Activated gamma-delta T cell (primary cell): ENCODE measurements around the gene SKI.
"Not testable (repeated sequence)": the region's sequence is repeated elsewhere in the genome, so short reads cannot be mapped to it uniquely, and the experiment has no call there.

Source experiments
- DNase-seq: peaks from one replicate; lab custom pipeline; 2025; lab: John Stamatoyannopoulos, UW

Gene SKI

DNA sequence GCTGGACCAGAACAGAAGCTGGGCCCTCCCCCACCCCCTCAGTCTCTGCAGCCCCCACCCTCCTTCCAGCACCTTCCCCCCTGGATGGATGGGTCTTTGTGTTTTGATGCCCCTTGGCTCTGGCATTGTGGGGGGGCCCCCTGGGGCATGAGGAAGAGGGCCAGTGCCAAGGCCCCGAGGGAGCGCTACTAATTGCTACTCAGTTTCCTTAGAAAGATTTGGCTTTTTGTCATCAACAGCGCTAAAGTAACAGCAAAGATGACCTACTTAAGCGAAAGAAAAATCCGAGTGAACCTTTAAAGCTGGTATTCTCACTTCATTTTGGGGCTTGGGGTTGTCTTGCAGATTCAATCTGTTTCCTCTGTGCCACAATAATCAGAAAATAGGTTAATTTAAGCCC, 63.5 kb downstream of the SKI start:
- DNase-seq: no peak

DNA sequence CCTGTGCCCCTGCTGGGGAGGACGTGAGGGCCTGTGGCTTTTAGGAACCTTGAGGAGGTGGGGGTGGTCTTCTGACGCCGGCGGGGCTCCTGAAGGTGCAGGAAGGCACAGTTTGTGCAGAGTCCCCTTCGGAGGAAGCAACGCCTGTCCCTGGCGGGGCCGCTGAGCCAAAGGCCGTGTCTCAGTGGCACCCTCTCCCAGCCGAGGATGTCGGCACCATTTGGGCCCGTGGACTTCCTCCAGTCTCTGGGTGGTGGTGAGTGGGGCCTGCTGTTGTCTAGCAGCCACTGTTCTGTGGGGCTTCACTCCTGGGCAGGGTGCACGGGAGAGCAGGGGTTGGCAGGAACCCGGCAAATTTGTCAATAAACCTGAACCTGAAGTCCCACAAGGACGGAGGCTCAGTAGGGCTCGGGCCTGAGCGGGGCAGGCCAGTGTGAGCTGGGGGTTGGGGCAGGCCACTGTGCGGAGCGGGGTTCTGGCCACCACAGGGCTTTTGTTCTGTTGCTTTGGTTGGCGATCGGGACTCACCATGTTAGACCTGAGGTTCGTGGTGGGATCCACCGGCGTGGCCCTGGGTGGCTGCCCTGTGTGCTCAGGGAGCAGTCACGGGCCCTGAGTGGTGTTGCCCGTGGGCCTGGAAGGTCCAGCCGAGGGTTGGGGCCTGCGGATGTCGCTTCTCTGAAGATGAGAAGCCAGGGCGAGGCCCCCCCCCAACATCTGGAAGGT, 64.8 kb downstream of the SKI start:
- no peak for DNase-seq

DNA sequence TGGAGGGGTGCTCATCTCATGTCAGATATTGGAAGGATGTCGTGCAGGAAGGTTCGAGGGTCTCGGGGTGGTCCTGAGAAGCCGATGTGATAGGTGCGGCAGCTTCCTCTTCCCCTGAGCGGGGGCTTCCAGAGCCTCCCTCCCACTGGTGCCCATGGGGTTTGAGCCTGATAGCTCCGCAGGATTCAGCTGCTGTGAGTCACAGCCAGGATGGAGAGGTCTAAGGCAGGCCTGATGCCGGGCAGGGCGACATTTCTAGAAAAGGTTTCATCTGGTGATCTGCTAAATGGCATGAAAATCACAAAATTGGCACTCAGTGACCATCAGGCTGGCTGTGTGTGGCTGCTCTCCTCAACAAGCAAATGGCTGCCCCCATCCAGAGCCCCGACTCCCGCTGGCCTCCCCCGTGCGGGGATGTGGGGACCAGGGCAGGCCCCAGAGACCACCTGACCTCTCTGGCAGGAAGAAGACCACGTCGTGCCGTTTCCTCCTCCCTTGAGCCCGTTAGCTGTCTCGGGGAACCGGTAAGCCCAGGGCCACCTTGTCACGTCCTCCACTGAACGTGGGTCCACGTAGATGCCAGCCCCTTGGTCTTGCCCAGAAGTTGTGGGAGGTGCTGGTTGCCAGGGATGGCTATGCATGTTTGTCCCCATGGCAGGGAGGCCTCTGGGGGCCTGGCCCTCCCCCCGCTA, 66.1 kb downstream of the SKI start:
- no peak for DNase-seq

DNA sequence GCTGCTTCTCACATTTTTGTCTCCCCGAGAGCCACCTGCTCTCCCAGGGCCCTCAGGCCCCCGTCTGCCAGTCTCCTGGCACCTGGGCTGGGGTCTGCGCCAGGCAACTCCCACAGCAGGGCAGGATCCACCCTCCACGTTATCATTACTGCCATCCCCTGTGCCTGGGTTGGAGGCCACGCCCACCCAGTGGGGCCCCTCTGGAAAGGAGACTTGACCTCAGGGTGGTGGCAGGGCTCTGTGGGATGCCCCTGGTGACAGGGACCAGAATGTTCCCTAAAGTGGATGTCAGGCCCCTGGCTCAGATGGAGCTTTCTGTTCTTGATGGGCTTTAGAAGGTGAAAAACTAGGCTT, 66.6 kb downstream of the SKI start:
- DNase-seq: no peak

DNA sequence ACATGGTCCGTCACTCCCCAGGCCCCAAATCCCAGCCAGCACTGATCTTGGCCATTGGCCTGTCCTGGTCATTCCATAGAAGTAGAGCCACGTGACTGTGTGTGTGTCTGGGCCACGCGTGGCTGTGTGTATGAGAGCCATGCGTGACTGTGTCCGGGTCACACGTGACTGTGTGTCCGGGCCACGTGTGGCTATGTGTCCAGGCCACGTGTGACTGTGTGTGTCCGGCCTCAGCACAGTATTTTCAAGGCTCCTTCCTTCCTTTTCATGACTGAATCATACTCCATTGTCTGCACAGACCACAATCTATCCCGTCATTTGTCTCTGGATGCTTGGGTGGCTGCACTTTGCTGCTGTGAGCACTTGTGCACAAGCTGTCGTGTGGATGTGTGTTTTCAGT, 67.4 kb downstream of the SKI start:
- DNase-seq: no peak

DNA sequence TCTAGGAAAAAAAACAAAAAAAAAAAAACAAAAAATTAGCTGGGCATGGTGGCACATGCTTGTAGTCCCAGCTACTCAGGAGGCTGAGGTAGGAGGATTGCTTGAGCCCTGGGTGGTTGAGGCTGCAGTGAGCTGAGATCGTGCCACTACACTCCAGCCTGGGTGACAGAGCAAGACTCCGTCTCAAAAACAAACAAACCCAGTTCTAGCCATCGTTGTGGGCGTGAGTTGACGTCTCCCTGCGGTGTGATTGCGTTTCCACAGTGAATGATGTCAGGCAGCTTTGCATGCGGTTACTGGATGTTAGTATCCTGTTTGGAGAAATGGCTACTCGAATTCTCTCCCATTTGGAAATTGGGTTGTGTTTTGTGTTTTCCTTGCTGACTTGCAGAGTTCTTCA, 68.1 kb downstream of the SKI start:
- DNase-seq: not testable (repeated sequence)

DNA sequence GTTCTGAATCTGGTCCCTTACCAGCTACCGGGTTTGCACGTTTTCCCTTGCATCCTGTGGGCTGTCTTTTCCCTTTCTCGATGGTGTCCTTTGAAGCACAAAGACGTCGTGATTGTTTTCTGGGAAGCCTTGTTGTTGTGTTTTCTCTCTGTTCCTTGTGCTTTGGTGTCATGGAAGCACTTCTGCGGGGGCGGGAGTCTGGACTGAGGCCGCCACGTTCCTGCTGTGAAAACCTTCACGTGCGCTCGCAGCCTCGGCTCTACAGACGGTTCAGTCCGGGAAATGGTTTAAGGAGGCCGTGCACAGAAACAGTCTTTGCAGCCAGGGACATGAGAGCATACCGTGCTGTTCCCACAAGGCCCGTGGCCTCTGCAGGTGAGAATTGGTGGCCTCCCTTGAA, 68.5 kb downstream of the SKI start:
- no peak for DNase-seq

DNA sequence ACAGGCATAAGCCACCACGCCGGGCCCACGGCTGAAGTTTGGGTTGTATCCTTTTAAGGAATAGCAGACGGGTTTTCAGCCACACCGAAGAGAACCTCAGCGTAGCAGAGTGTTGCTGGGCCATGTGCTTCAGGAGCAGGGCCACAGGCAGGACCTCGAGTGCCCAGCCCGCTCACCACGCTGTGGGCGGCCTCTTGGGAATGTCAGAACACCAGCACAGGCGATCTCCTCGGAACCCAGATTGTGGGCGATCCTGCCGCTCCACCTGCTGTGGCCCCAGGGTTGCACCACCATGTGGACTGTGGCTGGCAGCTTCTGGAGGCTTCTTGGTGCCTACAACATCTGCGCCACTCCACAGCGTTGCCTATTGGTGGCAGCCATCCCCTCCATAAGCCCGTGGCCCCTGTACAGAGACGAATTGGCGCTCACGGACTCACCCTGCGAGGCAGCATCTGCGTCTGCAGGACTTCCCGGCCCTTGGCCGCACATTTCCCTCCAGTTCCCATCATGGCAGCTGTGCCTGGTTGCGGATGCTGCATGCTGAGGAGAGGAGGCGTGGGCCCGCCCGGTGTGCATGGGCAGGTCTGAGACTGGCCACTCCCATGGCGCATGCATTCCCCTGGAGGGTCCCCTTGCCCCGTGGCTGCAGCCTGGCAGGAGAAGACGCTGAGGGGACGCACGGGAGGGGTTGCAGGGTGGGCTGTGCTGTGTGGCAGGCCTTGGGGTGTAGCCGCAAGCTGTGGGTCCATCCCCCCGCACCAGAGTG, 69.3 kb downstream of the SKI start:
- no peak for DNase-seq

DNA sequence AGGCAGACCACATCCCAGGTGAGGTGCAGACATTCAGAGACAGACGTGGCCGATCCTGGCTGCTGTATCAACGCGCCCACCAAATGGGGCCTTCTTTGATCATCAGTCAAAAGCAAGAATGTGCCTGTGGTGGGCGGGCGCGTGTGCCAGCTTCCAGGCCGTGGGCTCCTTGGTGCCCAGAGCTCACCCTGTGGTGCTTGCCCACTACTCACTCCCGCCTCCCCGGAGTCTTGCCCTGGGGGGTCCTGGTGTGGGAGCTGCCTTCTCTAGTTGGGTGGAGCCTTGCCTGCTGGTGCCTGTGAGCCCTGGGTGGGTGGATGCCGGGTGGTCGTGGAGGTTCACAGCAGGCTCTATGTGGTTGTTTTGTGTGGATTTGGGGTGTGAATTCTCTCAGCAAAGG, 70.6 kb downstream of the SKI start:
- DNase-seq: no peak

DNA sequence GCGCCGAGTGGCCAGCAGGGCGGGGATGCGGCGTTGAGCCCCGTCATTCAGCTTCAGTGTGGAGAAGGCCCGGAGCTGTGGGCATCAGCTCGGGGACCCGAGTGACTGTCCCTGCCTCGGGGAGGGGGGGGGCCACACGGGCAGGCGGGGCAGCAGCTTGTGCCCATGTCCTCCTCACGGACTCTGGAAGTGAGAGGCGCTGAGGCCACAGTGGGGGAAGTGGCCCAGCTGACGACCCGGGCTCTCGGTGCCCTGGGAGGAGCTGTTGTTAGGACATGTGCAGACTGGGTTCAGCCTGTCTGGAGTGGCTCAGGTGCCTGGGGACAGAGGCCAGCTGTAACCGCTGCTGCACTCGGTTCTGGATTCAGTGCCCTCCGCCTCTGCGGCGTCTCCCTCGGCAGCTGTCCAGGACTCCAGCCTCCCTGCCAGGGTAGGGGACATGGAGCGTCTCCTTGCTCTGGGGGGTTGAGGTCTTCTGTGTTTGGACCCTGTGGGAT, 71.1 kb downstream of the SKI start:
- DNase-seq: no peak

DNA sequence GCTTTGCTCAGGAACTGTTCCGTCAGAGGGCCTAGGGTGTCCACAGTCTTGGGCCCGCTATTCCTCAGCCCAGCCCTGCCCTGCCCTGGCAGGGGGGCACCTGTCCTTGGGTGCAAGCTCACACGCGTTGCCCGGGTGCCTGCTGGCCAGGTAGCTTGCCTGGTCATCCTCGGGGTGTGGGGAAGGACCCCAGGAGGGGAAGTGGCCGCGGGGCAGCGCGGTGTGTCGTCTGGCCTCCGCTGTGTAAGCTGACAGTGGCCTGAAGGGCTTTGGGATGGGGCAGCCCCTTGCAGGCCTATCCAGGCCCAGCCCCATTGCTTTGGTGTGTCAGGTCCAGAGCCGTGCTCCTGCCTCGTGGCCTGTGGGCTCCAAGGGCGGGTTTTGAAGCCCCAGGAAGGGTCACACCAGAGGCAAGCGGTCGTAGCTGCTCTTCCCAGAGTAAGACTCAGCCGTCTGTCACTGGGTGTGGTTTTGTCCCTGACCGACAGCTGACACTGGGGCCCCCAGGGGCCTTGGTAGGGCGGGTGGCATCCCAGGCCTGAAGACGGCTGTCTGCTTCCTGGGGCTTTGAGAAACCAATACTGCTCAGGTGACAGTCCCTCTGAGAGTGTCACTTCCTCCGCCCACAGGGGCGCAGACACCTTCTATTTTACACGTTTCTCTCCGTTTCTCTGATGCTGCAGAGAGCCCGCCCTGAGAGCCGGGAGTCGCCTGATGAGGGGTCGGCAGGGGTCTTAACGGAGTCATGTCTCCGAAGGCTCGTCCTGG, 72.1 kb downstream of the SKI start:
- peak; percentile 69 for DNase-seq

DNA sequence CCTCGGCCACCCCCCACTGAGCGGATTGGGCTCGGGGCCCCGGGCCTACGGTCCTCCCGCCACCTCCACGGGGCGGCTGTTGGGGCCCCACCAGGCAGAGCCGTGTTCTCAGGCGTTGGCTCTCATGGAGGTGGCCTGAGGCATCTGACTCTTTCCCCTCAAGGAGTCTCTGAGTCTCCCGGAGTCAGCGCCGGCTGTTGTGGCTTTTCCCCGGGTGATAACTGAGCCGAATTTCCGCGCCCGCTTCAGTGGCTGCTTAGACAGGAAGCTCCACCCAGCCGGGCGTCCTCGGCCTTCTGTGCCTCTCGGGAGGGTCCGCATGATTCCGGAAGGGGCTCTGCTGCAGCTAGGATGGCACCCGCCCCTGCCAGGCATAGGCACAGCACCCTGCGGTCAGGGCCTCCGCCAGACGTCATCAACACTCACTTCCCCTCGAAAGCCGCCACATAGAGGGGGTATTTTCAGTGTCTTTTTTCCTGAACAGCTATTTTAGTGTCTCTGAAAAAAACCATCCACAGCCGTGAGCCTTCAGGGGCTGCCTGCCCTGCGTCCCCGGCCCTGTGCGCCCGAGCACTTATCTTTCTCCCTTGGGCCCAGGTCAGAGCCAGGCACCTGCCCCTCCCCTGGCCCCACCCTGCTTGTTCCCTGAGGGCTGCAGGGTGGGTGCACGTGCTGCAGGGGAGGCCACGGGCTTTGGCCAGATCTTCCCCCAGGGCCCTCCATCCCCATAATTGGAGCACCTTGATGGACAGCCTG, 72.9 kb downstream of the SKI start:
- peak; percentile 85 for DNase-seq

DNA sequence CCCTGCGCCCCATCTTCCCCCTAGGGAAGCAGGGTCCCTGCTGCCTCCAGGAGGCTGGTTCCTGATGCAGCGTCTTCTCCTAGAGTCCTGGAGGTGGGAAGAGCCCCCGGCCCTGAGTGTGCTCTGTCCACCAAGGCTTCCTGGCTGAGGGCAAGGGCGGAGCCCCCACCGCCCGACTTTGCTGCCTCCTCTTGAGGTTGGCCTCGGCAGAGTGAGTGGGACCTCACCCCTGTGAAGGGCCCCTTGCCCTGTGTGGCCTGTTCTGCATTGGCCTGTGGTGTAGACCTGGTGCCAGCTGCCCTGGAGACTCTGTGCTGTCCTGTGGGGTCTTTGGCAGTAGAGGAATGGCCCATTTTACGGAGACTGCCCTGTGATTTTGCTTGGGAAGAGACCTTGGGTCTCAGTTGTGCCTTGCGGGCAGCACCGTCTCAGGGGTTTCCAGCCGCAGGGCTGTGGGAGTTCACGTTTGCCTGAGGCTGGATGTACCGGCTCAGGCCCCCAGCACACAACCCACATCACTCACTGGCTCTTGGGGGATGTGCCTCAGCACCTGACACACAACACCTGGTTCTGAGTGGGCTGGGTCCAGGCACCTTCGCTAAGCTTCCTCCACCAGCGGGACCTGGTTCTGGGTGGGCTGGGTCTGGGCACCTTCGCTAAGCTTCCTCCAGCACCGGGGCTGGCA, 73.6 kb downstream of the SKI start:
- no peak for DNase-seq

DNA sequence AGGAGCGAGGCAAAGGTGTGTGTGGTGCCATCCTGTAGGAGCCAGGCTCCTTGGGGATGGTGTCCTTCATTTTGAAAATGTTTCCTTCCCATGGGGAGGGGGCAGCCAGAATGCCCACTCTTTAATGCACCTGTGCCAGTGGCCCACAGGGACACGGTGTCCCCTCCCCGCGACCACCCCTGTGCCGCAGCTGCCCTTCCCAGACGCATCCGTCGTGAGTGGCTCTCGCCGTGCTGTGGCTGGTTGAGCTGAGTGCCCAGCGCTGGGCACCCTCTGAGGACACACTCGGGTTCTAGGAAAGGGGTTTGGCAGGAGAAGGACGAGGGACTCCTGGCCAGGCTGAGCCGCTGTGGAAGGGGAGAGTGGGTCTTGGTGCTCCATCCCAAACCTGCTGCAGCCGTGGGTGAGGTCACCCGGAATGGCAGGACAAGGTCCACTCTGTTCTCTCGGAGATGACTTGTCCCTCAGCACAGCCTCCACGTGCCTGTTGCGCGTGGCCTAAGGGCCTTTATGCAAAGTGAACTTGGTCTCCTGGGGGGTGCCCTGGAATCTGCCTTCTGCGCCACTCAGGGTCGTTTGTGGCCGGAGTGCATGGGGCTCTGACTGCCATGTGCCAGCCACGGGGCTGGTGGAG, 74.3 kb downstream of the SKI start:
- DNase-seq: no peak

DNA sequence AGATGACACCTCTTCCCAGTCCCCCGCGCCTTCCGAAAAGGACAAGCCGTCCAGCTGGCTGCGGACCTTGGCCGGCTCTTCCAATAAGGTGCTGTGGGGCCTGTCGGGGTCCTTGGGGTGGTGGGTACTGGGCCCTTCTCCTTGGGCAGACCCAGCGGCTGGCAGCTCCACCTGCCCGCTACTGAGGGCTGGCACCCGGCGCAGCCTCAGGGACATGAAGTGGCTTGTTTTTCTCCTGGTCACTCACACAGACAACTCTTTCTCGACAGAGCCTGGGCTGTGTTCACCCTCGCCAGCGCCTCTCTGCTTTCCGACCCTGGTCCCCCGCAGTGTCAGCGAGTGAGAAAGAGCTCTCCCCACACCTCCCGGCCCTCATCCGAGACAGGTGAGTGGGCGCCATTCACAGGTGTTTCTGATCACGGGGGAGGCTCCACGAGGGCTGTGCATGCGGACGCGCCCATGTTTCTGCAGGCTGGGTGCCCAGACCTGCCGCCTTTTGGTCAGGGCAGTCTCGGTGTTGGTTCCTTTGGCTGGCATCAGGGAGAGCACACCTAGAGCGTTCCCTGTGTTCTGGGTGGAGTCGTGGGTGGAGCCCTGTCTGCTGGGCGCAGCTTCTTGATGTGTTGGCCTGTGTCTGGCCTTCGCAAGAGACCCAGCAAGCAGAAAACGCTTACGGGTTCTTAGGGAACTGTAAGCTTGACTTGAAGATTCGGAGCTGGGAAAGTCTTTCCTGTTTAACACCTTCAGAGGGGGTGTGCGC, 75.1 kb downstream of the SKI start:
- no peak for DNase-seq

DNA sequence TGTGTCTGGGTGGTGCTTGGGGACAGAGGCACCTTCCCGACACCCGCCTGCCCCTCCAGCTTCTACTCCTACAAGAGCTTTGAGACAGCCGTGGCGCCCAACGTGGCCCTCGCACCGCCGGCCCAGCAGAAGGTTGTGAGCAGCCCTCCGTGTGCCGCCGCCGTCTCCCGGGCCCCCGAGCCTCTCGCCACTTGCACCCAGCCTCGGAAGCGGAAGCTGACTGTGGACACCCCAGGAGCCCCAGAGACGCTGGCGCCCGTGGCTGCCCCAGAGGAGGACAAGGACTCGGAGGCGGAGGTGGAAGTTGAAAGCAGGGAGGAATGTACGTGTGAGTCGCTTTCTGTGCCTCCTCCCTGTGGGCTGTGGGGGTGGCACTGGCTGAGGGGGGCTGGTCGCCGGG, 75.7 kb downstream of the SKI start:
- DNase-seq: no peak

DNA sequence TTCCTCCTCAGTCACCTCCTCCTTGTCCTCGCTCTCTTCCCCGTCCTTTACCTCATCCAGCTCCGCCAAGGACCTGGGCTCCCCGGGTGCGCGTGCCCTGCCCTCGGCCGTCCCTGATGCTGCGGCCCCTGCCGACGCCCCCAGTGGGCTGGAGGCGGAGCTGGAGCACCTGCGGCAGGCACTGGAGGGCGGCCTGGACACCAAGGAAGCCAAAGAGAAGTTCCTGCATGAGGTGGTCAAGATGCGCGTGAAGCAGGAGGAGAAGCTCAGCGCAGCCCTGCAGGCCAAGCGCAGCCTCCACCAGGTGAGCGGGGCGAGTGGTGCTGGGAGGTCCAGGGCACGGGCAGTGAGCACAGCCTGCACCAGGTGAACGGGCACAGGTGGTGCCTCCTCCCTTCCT, 76.2 kb downstream of the SKI start:
- DNase-seq: no peak

DNA sequence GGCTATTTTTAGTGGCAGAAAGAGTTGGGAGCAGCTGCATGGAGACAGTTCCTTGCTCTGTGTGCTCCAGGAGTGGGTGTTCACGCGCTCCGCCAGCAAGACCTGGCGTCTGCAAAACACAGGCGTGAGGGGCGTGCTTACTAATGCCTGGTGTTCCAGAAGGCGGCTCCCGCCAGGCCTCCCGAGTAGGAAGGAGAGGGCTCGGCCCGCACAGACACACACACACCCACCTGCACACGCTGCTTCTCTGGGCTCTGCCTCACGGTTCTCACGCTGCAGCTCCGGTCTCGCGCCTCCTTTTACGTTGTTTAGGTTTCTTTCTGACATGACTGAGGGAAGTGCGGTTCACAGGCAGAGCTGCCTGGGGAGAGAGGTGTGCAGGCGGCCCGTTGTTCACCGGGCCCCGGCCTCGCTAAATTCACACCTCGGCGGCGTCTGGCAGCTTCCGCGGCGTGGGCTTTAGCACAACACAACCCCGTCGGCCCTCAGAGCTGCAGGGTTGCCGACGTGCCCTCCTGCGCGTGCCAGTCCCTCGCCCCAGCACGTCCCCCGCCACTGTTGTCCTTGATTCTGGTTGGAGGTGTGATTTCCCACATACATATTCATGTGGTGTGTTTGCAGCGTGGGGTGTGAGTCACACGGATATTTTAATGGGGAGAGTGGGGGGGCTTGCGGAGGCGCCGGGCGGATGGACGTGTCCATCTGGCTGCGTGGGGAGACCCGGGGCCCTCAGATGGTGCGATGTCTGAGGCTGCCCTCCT, 77.0 kb downstream of the SKI start:
- no peak for DNase-seq
